OCI-LY1 (cell line): ENCODE measurements around the gene SFSWAP.

Experiments
- H2AFZ ChIP-seq: fragments of 200-600 bp; sonication (generic), shearing (Covaris generic); 2 replicates; pipeline ENCODE4 v1.6.0; 2014; ENCODE audit warnings: antibody characterized with exemption, mild to moderate bottlenecking, low read length
- H3F3A ChIP-seq: fragments of 200-600 bp; sonication (generic), shearing (Covaris generic); 2 replicates; pipeline ENCODE4 v1.6.0; 2014; ENCODE audit warnings: mild to moderate bottlenecking, antibody characterized with exemption, low read length, moderate library complexity; ENCODE audit not compliant: insufficient read depth
- H3K27ac ChIP-seq: fragments of 200-600 bp; sonication (generic); 2 replicates; pipeline ENCODE4 v1.5.1; 2014; ENCODE audit warnings: low read length, mixed run types, mild to moderate bottlenecking, low read depth; ENCODE audit not compliant: poor library complexity, severe bottlenecking
- H3K27me3 ChIP-seq: fragments of 200-600 bp; sonication (generic); 2 replicates; pipeline ENCODE4 v1.6.0; 2014; ENCODE audit warnings: antibody characterized with exemption, mild to moderate bottlenecking, low read length, moderate library complexity; ENCODE audit not compliant: insufficient read depth
- H3K36me3 ChIP-seq: fragments of 200-600 bp; sonication (generic); 2 replicates; pipeline ENCODE4 v1.6.1; 2014; ENCODE audit warnings: mild to moderate bottlenecking, antibody characterized with exemption, low read length, moderate library complexity, mixed read lengths; ENCODE audit not compliant: insufficient read depth
- H3K4me1 ChIP-seq: fragments of 200-600 bp; sonication (generic); 2 replicates; pipeline ENCODE4 v1.5.1; 2014; ENCODE audit warnings: mild to moderate bottlenecking, low read length, moderate library complexity; ENCODE audit not compliant: insufficient read depth, severe bottlenecking
- H3K4me2 ChIP-seq: fragments of 200-600 bp; sonication (generic), shearing (Covaris generic); 2 replicates; pipeline ENCODE4 v1.6.1; 2014; ENCODE audit warnings: low read length
- H3K4me3 ChIP-seq: fragments of 200-600 bp; sonication (generic); 2 replicates; pipeline ENCODE4 v1.5.1; 2014; ENCODE audit warnings: low read length, low read depth, mild to moderate bottlenecking, mixed read lengths; ENCODE audit not compliant: poor library complexity, severe bottlenecking
- H3K79me2 ChIP-seq: fragments of 200-600 bp; shearing (Covaris generic); 2 replicates; pipeline ENCODE4 v1.6.1; 2016; ENCODE audit warnings: mixed run types, low read length, mixed read lengths; ENCODE audit not compliant: insufficient read depth
- H3K9ac ChIP-seq: fragments of 200-600 bp; sonication (generic), shearing (Covaris generic); 2 replicates; pipeline ENCODE4 v1.6.1; 2014; ENCODE audit warnings: mild to moderate bottlenecking, low read length, mixed read lengths
- H3K9me2 ChIP-seq: fragments of 200-600 bp; sonication (generic), shearing (Covaris generic); 2 replicates; pipeline ENCODE4 v1.6.1; 2014; ENCODE audit warnings: low read depth, mild to moderate bottlenecking, low read length, mixed read lengths
- H3K9me3 ChIP-seq: fragments of 200-600 bp; shearing (Covaris generic); 2 replicates; pipeline ENCODE4 v1.6.1; 2014; ENCODE audit warnings: low read length, mixed read lengths
- H4K20me1 ChIP-seq: fragments of 200-600 bp; sonication (generic), shearing (Covaris generic); 2 replicates; pipeline ENCODE4 v1.6.0; 2016; ENCODE audit warnings: mild to moderate bottlenecking, low read length; ENCODE audit not compliant: insufficient read depth
- CTCF ChIP-seq: fragments of 200-600 bp; sonication (generic), shearing (Covaris generic); IDR thresholded peaks from 2 replicates; pipeline ENCODE4 v1.5.1; 2017; ENCODE audit warnings: mild to moderate bottlenecking, antibody characterized with exemption, low read length, moderate library complexity, mixed read lengths
- EZH2 ChIP-seq: fragments of 200-600 bp; sonication (generic), shearing (Covaris generic); IDR thresholded peaks from 2 replicates; pipeline ENCODE4 v1.8.0; 2017; ENCODE audit warnings: borderline replicate concordance, mixed run types, mild to moderate bottlenecking, antibody characterized with exemption, low read length, moderate library complexity, mixed read lengths

SFSWAP gene

GRCh38 chr12:131711551-131712205 lies 788 bp downstream of the SFSWAP start:
- H3K4me3 ChIP-seq = peak overlapping the region; percentile 90
- peak overlapping the region; percentile 77 for H3K4me2 ChIP-seq
- no peak overlapping the region for H3K27ac ChIP-seq
- H3K27me3 ChIP-seq = no peaks in the 10 kb centered on the region; the same call in 1 of the 2 replicates
- peaks cover 31% of the 10 kb centered on the region for H3K79me2 ChIP-seq
- H2AFZ ChIP-seq = no peak overlapping the region
- H3F3A ChIP-seq = no peaks in the 10 kb centered on the region
- no peak for TF ChIP-seq CTCF
- no peak for TF ChIP-seq EZH2
- H4K20me1 ChIP-seq = no peaks in the 10 kb centered on the region
- peaks cover 37% of the 10 kb centered on the region for H3K36me3 ChIP-seq
- H3K4me1 ChIP-seq = peaks cover 22% of the 10 kb centered on the region
- peak overlapping the region; percentile 83 for H3K9ac ChIP-seq
- H3K9me3 ChIP-seq = peaks cover 6% of the 10 kb centered on the region; the same call in 1 of the 2 replicates
- H3K9me2 ChIP-seq = no peaks in the 10 kb centered on the region

GRCh38 chr12:131713349-131713748 lies 2.5 kb downstream of the SFSWAP start:
- Histone ChIP-seq H3K9ac (no peak overlapping the region), H3K4me2 (no peak overlapping the region), H3K4me3 (no peak overlapping the region), H3K27ac (no peak overlapping the region), H3K9me3 (peaks cover 6% of the 10 kb centered on the region; the same call in 1 of the 2 replicates), H3K36me3 (peaks cover 51% of the 10 kb centered on the region), H4K20me1 (no peaks in the 10 kb centered on the region), H2AFZ (no peak overlapping the region), H3F3A (no peaks in the 10 kb centered on the region), H3K9me2 (no peaks in the 10 kb centered on the region), H3K79me2 (peaks cover 31% of the 10 kb centered on the region), H3K4me1 (peaks cover 22% of the 10 kb centered on the region), H3K27me3 (no peaks in the 10 kb centered on the region; the same call in 1 of the 2 replicates)
- TF ChIP-seq EZH2 (no peak), CTCF (no peak)

GRCh38 chr12:131714759-131715158 lies 3.9 kb downstream of the SFSWAP start:
- Histone ChIP-seq H3F3A (no peaks in the 10 kb centered on the region), H3K4me3 (no peak overlapping the region), H3K4me1 (peaks cover 22% of the 10 kb centered on the region), H3K9ac (no peak overlapping the region), H3K9me3 (no peaks in the 10 kb centered on the region), H3K27ac (no peak overlapping the region), H3K27me3 (no peaks in the 10 kb centered on the region), H3K36me3 (peaks cover 65% of the 10 kb centered on the region), H4K20me1 (no peaks in the 10 kb centered on the region), H3K79me2 (peaks cover 31% of the 10 kb centered on the region), H2AFZ (no peak overlapping the region), H3K9me2 (no peaks in the 10 kb centered on the region), H3K4me2 (no peak overlapping the region)
- TF ChIP-seq EZH2 (no peak), CTCF (no peak)
